Activated naive CD8-positive, alpha-beta T cell (primary cell): Measurements from ENCODE around the gene IKZF4.
"Not testable (repeated sequence)": the region's sequence is repeated elsewhere in the genome, so short reads cannot be mapped to it uniquely, and the experiment has no call there.

ENCODE experiments used
- H3K27ac Mint-ChIP-seq: one replicate; pipeline ENCODE4 v1.8.0; 2021; ENCODE audit warnings: mixed read lengths
- H3K27me3 Mint-ChIP-seq: one replicate; pipeline ENCODE4 v1.8.0; 2021; ENCODE audit warnings: mixed read lengths
- H3K36me3 Mint-ChIP-seq: one replicate; pipeline ENCODE4 v1.8.0; 2021; ENCODE audit warnings: mixed read lengths
- H3K4me1 Mint-ChIP-seq: one replicate; pipeline ENCODE4 v1.8.0; 2021; ENCODE audit warnings: low read depth, mixed read lengths
- H3K4me3 Mint-ChIP-seq: one replicate; pipeline ENCODE4 v1.8.0; 2021; ENCODE audit warnings: mild to moderate bottlenecking, mixed read lengths
- H3K9me3 Mint-ChIP-seq: one replicate; pipeline ENCODE4 v1.8.0; 2021; ENCODE audit warnings: low read depth, mixed read lengths

The IKZF4 gene

DNA sequence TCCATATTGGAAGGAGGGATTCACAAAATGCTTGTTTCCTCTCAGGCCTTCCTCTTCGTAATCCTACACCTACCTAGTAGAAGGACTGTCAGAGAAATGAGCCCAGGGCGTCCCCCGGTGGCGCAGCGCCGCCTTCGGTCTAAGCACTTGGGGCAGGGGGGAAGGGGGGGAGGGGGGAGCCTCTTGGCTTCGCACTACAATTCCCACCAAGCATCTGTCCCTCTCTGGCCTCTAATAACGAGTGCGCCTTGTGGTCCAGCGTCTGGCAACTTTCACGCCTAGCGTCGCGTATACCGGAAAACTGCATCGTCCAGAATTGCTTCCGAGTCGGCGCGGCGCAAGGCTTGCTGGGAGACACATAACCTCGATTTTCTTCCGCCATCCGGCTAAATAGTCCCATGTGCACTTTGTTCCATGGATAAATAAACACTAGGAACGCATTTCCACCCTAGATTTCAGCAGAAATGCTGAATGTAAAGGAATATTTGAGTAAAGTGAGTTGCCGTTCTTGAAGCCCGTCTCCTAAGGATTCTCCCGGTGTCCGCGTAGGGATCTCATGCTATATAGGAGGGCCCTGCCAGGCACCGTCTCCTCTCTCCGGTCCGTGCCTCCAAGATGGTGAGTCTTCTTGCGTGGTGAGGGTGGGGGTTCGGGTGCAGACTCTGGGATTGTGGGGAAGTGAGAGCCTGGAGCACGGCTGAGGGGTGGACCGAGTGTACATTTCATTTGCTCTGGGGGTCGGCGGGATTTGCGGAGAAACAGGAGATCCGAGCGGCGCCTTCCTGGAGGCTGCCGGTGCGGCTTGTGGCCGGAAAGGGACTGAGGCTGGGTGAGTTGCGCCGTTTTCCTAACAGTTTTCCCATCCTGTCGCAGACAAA is 20.9 kb downstream of the IKZF4 start, which contains the start of gene RPS26:
Gene RPS26, plus strand, starts transcription at position 367 of the 878 bp plus-strand sequence. Its CDS starts 249 bp downstream, at position 616.
- H3K4me3 Mint-ChIP-seq: peak within 1 kb of the TSS; percentile 100
- no peaks in the 10 kb centered on the region for H3K27me3 Mint-ChIP-seq
- peaks cover 73% of the 10 kb centered on the region for H3K4me1 Mint-ChIP-seq

DNA sequence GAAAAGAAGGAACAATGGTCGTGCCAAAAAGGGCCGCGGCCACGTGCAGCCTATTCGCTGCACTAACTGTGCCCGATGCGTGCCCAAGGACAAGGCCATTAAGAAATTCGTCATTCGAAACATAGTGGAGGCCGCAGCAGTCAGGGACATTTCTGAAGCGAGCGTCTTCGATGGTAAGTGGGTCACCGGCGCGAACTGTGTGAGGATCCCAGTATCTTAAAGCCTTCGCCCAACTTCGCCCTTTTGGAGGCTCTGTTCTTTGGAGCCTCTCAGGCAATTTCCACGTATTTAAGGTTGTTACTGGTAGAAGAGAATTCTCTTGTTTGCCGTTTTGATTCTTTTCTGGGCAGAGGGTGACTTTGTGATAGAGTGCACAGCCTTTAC is 21.6 kb downstream of the IKZF4 start:
- H3K27me3 Mint-ChIP-seq, H3K9me3 Mint-ChIP-seq: not testable (repeated sequence)
- peaks cover 72% of the 10 kb centered on the region for H3K4me1 Mint-ChIP-seq
- H3K27ac Mint-ChIP-seq: peak overlapping the region; percentile 100
- H3K4me3 Mint-ChIP-seq: peak overlapping the region; percentile 100
- peaks cover 18% of the 10 kb centered on the region for H3K36me3 Mint-ChIP-seq

More for the DNA sequence above, 20.9 kb downstream of the IKZF4 start, which contains the start of gene RPS26:
- Mint-ChIP-seq H3K9me3 (no peaks in the 10 kb centered on the region), H3K36me3 (peaks cover 18% of the 10 kb centered on the region), H3K27ac (peak within 1 kb of the TSS; percentile 100)

DNA sequence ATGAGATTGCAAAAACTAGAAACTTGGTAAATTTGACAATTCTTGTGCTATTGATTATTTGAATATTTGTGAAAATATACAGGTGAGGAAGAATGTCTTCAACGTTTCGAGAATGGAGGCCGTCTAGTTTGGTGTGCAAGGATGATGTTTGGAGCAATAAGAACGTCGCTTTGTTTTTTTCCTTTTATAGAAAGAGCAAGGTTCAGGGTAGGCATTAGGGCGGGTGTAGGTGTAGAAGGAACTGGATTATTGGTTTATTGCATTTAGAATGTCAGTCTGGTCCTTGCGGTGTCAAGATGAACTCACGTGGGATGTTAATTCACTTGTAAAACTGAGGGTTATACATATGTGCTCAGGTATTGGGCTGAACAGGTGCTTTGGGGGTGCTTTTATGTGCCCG is 22.0 kb downstream of the IKZF4 start:
- Mint-ChIP-seq H3K36me3 (peaks cover 18% of the 10 kb centered on the region), H3K9me3 (no peaks in the 10 kb centered on the region), H3K4me1 (peaks cover 67% of the 10 kb centered on the region), H3K27me3 (no peaks in the 10 kb centered on the region), H3K27ac (peak overlapping the region; percentile 100), H3K4me3 (peak overlapping the region; percentile 100)

DNA sequence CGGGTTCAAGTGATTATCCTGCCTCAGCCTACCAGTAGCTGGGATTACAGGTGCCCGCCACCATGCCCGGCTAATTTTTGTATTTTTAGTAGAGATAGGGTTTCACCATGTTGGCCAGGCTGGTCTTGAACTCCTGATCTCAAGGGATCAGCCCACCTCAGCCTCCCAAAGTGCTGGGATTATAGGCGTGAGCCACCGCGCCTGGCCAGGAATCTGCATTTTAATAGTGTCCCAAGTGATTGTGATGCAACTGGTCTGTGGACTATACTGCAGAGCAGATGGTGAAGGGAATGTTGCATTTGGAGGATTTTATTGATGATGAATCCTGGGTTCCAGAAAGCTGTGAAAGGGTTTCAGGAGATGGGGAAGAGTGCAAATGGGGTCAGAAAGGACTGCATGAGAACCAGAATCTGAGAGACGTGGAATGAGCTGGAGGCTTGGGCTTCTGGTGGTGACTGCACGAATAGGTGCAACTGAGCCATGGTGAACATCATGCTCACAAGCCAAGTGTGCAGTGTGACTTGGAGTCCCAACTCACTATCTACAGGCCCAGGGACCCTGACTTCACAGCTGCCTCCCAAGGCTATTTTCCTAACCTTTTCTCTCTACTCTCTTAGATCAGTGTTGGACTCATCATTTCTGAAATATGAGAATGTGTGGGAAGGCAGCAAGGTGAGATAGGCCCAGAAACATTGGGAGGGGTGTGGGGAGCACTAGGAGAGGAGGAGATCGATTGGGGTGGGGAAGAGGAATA is 25.4 kb downstream of the IKZF4 start:
- H3K27ac Mint-ChIP-seq: peak overlapping the region; percentile 72
- peaks cover 39% of the 10 kb centered on the region for H3K4me1 Mint-ChIP-seq
- no peaks in the 10 kb centered on the region for H3K27me3 Mint-ChIP-seq
- no peak overlapping the region for H3K4me3 Mint-ChIP-seq
- H3K36me3 Mint-ChIP-seq: peaks cover 15% of the 10 kb centered on the region
- H3K9me3 Mint-ChIP-seq: no peaks in the 10 kb centered on the region

DNA sequence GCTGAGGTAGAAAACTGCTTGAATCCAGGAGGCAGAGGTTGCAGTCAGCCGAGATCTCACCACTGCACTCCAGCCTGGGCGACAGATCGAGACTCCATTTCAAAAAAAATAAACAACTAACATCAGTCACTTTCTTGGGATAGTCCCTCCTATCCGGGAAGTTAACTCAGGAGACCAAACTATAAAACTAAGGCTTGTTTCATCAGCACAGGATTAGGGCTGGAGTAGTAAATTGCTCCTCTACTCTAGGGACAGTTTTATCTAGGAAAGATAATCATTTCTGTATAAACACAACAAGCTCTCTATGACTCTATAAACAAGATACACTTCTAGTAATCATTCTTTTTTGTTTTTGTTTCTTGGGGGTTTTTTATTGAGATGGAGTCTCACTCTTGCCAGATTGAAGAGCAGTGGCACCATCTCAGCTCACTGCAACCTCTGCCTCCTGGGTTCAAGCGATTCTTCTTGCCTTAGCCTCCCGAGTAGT is 32.6 kb downstream of the IKZF4 start:
- H3K9me3 Mint-ChIP-seq: no peaks in the 10 kb centered on the region
- H3K4me1 Mint-ChIP-seq: peaks cover 6% of the 10 kb centered on the region
- no peaks in the 10 kb centered on the region for H3K36me3 Mint-ChIP-seq
- no peak overlapping the region for H3K27ac Mint-ChIP-seq
- H3K4me3 Mint-ChIP-seq: no peak overlapping the region
- H3K27me3 Mint-ChIP-seq: no peaks in the 10 kb centered on the region

DNA sequence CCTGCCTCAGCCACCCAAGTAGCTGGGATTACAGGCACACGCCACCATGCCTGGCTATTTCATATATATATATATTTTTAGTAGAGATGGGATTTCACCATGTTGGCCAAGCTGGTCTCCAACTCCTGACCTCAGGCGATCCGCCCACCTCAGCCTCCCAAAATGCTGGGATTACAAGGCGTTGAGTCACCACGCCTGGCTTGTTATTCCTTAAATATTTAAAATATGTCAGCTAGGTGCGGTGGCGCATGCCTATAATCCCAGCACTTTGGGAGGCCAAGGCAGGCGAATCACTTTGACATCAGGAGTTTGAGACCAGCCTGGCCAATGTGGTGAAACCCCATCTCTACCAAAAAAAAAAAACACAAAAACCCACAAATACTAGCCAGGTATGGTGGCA is 39.1 kb downstream of the IKZF4 start:
- H3K27me3 Mint-ChIP-seq, H3K4me1 Mint-ChIP-seq, H3K4me3 Mint-ChIP-seq, H3K27ac Mint-ChIP-seq, H3K36me3 Mint-ChIP-seq, H3K9me3 Mint-ChIP-seq: not testable (repeated sequence)

DNA sequence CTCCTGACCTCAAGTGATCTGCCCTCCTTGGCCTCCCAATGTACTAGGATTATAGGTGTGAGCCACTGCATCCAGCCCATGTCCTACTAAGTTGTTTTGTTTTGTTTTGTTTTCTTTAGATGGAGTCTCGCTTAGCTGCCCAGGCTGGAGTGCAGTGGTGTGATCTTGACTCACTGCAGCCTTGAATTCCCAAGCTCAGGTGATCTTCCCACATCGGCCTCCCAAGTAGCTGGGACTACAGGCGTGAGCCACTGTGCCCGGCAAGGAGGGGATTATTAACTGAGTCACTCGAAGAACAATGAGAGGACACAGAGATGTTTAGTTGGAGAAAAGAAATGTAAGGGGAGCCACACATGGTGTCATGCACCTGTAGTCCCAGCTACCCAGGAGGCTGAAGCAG is 41.1 kb downstream of the IKZF4 start:
- H3K27ac Mint-ChIP-seq: no peak overlapping the region
- no peaks in the 10 kb centered on the region for H3K4me1 Mint-ChIP-seq
- H3K9me3 Mint-ChIP-seq: no peaks in the 10 kb centered on the region
- no peak overlapping the region for H3K4me3 Mint-ChIP-seq
- H3K36me3 Mint-ChIP-seq: no peaks in the 10 kb centered on the region
- no peaks in the 10 kb centered on the region for H3K27me3 Mint-ChIP-seq

DNA sequence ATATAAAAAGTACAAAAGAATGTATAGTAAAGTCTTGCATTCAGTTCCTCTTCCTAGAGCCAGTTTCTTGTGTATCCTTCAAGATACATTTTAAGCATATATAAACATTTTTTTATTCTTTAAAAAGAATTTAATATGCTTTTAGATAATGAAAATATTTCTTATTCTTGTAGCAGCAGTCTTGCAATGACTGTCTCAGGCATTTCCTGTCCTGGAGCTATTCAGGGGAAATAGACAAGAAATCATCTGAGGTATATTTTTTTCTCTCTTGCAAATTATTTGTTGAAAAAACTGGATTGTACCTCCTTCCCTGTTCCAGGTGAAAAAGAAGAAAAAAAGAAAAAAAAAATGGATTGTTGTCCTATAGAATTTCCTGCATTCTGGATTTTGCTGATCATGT is 42.2 kb downstream of the IKZF4 start:
- Mint-ChIP-seq H3K4me1 (no peaks in the 10 kb centered on the region), H3K36me3 (no peaks in the 10 kb centered on the region), H3K9me3 (no peaks in the 10 kb centered on the region), H3K27me3 (no peaks in the 10 kb centered on the region), H3K27ac (no peak overlapping the region), H3K4me3 (no peak overlapping the region)

DNA sequence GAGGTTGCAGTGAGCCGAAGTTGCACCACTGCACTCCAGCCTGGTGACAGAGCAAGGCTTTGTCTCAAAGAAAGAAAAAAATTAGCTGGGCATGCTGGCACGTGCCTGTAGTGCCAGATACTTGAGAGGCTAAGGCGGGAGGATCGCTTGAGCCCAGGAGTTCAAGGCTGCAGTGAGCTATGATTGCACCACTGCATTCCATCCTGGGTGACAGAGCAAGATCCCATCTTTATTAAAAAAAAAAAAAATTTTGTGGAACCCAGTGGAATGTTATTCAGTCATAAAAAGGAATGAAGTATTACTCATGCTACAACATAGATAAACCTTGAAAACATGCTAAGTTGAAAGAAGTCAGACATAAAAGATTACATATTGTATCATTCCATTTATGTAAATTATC is 50.8 kb downstream of the IKZF4 start:
- Mint-ChIP-seq H3K36me3 (no peaks in the 10 kb centered on the region), H3K4me3 (no peak overlapping the region), H3K27me3 (no peaks in the 10 kb centered on the region), H3K9me3 (no peaks in the 10 kb centered on the region), H3K4me1 (no peaks in the 10 kb centered on the region), H3K27ac (no peak overlapping the region)

DNA sequence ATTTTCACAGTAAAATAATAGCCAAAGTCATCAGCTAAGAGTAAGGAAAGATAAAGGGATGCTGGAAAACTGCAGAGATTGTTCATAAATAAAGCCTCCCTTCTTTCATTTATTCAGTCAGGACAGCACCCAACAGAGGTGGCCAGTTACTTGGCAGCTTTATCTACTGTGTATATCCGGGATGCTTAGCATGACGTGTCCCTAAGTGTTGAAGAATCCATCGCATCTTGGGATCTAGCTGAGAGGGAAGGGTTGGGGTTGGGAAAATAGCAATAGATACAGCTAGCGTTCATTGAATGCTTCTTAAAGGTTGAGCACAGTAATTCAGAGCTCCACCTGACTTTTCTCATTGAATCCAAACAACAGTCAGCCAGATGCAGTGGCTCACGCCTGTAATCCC is 53.6 kb downstream of the IKZF4 start:
- Mint-ChIP-seq H3K4me1 (peaks cover 3% of the 10 kb centered on the region), H3K9me3 (no peaks in the 10 kb centered on the region), H3K4me3 (no peak overlapping the region), H3K27me3 (no peaks in the 10 kb centered on the region), H3K36me3 (no peaks in the 10 kb centered on the region), H3K27ac (no peak overlapping the region)

DNA sequence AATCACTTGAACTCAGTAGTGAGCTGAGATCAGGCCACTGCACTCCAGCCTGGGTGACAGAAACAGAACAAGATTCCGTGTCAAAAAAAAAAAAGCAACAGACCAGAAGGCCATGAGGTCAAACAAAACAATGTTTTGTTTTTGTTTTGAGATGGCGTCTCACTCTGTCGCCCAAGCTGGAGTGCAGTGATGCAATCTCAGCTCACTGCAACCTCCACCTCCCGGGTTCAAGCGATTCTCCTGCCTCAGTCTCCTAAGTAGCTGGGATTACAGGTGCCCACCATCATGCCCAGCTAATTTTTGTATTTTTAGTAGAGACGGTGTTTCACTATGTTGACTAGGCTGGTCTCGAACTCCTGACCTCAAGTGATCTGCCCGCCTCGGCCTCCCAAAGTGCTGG is 57.1 kb downstream of the IKZF4 start:
- H3K27ac Mint-ChIP-seq, H3K4me1 Mint-ChIP-seq, H3K9me3 Mint-ChIP-seq, H3K36me3 Mint-ChIP-seq, H3K4me3 Mint-ChIP-seq, H3K27me3 Mint-ChIP-seq: not testable (repeated sequence)

DNA sequence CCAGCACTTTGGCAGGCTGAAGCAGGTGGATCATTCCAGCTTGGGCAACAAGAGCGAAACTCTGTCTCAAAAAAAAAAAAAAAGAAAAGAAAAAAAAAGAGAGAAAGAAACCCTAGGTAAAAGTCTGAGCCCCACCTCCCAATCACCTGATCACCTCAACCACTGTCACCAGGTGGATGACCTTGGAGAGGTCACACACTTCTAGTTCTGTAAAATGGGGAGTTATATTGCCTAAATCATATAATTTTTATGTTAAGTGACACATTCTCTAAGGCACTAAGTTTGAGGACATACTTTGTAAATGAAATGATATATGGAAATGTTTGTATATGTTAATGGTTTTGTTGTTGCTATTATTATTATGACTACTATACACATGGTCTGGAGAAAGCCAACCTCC is 57.6 kb downstream of the IKZF4 start:
- Mint-ChIP-seq H3K9me3 (no peaks in the 10 kb centered on the region), H3K27ac (no peak overlapping the region), H3K36me3 (no peaks in the 10 kb centered on the region), H3K4me1 (peaks cover 9% of the 10 kb centered on the region), H3K27me3 (no peaks in the 10 kb centered on the region), H3K4me3 (peak overlapping the region; percentile 82)

DNA sequence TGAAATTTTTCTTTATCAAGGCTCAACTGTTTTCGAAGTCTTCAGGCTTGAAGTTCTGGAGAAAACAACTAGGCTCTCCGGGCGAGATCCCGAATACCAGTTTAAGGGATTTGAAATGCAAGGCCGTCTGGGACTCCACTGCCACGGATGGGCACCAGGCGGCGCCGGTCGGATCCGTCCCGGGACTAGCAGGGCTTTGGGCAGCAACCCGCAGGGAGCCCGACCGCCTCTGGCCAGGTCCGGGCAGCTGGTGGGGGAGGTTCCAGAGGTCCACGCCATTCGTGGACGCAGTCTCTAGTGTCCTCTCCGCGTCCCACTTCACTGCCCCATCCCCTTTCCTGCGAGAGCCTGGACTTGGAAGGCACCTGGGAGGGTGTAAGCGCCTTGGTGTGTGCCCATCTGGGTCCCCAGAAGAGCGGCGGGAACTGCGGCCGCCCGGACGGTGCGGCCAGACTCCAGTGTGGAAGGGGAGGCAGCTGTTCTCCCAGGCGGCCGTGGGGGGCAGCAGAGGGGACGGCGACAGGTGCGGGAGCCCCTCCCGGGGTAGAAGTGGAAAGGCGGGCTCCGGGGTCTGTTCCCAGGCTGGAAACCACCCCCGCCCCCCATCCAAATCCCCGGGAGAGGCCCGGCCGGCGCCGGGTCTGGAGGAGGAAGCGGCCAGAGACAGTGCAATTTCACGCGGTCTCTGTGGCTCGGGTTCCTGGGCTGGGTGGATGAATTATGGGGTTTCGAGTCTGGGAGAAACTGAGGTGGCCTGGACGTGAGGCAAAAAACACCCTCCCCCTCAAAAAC is 58.3 kb downstream of the IKZF4 start:
- H3K27ac Mint-ChIP-seq: no peak overlapping the region
- peaks cover 9% of the 10 kb centered on the region for H3K4me1 Mint-ChIP-seq
- no peaks in the 10 kb centered on the region for H3K36me3 Mint-ChIP-seq
- peak overlapping the region; percentile 82 for H3K4me3 Mint-ChIP-seq
- H3K27me3 Mint-ChIP-seq: no peaks in the 10 kb centered on the region
- H3K9me3 Mint-ChIP-seq: no peaks in the 10 kb centered on the region

DNA sequence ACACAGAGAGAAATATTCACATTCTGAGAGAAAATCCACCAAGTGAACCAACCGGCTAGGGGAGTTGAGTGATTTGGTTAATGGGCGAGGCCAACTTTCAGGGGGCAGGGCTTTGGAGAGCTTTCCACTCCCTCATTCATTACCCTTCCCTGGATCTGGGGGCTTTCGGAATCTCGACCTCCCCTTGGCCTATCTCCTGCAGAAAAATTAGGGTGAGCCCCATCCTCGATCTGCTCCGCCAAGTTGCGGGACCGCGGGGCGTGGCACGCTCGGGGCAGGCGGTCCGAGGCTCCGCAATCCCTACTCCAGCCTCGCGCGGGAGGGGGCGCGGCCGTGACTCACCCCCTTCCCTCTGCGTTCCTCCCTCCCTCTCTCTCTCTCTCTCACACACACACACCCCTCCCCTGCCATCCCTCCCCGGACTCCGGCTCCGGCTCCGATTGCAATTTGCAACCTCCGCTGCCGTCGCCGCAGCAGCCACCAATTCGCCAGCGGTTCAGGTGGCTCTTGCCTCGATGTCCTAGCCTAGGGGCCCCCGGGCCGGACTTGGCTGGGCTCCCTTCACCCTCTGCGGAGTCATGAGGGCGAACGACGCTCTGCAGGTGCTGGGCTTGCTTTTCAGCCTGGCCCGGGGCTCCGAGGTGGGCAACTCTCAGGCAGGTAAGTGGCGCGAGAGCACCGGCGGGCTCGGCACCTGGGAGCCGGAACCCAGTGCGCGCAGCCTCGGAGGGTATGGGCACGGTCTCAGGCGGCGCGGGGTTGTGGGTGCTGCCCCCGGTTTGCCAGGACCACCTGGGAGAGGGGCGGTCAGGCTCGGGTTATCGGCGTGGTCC is 59.1 kb downstream of the IKZF4 start, which contains the start of gene ERBB3:
Gene ERBB3, plus strand, starts transcription at position 443 of the 833 bp plus-strand sequence. Its CDS starts 136 bp downstream, at position 579.
- H3K9me3 Mint-ChIP-seq: no peaks in the 10 kb centered on the region
- H3K27ac Mint-ChIP-seq: no peak within 1 kb of the TSS
- H3K27me3 Mint-ChIP-seq: no peaks in the 10 kb centered on the region

More for the DNA sequence above, 59.1 kb downstream of the IKZF4 start, which contains the start of gene ERBB3:
- Mint-ChIP-seq H3K4me3 (peak within 1 kb of the TSS; percentile 82), H3K4me1 (peaks cover 9% of the 10 kb centered on the region), H3K36me3 (no peaks in the 10 kb centered on the region)
